ENCODE measurements around the gene SOD1.
A peak's percentile ranks its signal among the peaks of the same experiment; 100 is the strongest.
"Not testable (repeated sequence)": the region's sequence is repeated elsewhere in the genome, so short reads cannot be mapped to it uniquely, and the experiment has no call there.

SOD1 gene

GRCh38 chr21:31659536-31660258 lies at the start of gene SOD1:
SOD1 (plus strand) TSS chr21:31659693; CDS start chr21:31659770, 77 bp downstream.
- DNase-seq (ENCODE audit: low read depth in 2 of 2, low spot score in 1 of 2) = peak; percentile 86 to 91

- DNase-seq (ENCODE audit: low read depth in 2 of 2, low spot score in 1 of 2) = no peak
Observed at GRCh38 chr21:31611445-31611844, 48.0 kb upstream of the SOD1 start.

GRCh38 chr21:31612894-31613785 lies 46.4 kb upstream of the SOD1 start:
- no peak for DNase-seq (ENCODE audit: low read depth in 2 of 2, low spot score in 1 of 2)

GRCh38 chr21:31614705-31615104 lies 44.8 kb upstream of the SOD1 start:
- DNase-seq (ENCODE audit: low read depth in 2 of 2, low spot score in 1 of 2) = no peak

GRCh38 chr21:31616216-31616615 lies 43.3 kb upstream of the SOD1 start:
- no peak for DNase-seq (ENCODE audit: low read depth in 2 of 2, low spot score in 1 of 2)

DNA sequence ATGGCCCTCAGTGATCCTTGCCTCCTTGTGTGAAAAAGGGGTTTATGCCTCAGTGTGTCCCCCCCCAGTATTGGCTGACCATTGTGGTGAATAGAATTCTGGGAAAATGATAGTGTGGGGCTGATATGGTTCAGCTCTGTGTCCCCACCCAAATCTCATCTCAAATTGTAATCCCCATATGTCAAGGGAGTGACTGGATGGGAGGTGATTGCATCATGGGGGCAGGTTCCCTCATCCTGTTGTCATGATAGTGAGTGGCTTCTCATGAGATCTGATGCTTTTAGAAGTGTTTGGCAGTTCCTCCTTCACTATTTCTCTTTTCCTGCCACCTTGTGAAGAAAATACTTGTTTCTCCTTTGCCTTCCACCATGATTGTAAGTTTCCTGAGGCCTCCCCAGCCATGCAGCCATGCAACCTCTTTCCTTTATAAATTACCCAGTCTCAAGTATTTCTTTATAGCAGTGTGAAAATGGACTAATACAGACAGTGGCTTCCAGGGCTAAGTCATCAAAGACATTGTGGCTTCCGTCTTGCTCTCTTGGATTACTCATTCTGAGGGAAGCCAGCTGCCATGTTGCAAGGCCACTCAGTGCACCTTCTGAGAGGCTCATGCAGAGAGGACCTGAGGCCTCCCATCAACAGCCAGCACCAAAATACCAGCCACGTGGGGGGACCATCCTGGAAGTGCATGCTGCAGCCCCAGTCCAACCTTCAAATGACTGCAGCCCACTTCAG lies 40.6 kb upstream of the SOD1 start:
- no peak for DNase-seq (ENCODE audit: low read depth in 2 of 2, low spot score in 1 of 2)

- DNase-seq (ENCODE audit: low read depth in 2 of 2, low spot score in 1 of 2) = no peak
Observed at GRCh38 chr21:31622397-31622796, 37.1 kb upstream of the SOD1 start.

DNA sequence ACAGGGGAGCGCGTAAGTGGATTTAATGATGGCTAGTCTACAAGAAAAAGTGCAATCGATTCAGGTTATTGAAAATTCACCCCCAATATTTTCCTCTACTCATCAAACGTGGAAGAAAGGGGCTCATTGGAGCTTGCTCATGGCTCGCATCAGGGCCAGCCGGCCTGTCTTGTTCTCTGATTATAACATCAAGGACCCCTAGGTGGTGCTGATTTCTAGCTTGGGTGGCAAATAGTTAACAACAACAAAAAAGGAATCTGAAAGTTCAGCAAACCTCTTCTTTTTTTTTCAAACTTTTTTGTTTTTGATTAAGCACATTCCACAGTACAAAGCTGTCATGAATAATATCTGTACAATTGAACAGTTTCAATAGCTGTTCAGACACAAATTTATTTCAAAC lies 35.8 kb upstream of the SOD1 start:
- DNase-seq (ENCODE audit: low read depth in 2 of 2, low spot score in 1 of 2) = no peak

- no peak for DNase-seq (ENCODE audit: low read depth in 2 of 2, low spot score in 1 of 2)
Observed at GRCh38 chr21:31624181-31624580, 35.3 kb upstream of the SOD1 start.

- DNase-seq (ENCODE audit: low read depth in 2 of 2, low spot score in 1 of 2) = no peak
Observed at GRCh38 chr21:31624961-31625491, 34.5 kb upstream of the SOD1 start.

DNA sequence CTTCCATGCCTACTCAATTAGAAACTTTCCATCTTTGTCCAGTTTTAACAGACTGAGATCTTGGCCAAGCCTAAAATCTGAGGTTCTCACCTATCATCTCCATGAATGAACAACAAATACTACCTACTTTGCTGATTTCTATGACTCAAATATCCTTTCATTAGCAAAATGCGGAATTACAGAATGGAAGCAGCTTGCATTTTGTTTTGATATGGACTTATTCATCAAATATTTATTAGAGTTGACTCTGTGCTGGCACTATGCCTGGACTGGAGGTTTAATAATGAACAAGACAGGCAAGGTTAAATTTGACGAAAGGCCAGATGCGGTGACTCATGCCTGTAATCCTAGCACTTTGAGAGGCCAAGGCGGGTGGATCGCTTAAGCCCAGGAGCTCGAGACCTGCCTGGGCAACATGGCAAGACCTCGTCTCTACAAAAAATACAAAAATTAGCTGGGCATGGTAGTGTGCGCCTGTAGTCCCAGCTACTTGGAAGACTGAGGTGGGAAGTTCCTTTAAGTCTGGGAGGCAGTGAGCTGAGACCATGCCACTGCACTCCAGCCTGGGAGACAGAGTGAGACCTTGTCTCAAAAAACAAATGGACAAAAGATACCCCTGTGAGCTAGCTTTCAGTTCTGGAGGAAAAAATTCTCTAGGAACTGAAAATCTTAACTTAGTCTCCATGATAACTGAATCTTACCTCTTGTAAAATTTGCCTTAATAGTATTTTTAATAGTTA lies 29.4 kb upstream of the SOD1 start:
- DNase-seq (ENCODE audit: low read depth in 2 of 2, low spot score in 1 of 2) = no peak

DNA sequence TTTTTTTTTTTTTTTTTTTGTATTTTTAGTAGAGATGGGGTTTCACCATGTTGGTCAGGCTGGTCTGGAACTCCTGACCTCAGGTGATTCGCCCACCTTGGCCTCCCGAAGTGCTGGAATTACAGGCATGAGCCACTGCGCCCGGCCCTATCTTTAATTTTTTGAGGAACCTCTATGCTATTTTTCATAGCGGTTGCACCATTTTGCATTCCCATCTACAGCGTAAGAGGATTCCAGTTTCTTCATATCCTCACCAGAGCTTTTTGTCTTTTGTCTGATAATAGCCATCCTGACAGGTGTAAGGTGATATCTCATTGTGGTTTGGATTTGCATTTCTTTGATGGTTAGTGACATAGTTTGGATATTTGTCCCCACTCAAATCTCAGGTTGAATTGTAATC lies 27.6 kb upstream of the SOD1 start:
- not testable (repeated sequence) for DNase-seq (ENCODE audit: low read depth in 2 of 2, low spot score in 1 of 2)

DNA sequence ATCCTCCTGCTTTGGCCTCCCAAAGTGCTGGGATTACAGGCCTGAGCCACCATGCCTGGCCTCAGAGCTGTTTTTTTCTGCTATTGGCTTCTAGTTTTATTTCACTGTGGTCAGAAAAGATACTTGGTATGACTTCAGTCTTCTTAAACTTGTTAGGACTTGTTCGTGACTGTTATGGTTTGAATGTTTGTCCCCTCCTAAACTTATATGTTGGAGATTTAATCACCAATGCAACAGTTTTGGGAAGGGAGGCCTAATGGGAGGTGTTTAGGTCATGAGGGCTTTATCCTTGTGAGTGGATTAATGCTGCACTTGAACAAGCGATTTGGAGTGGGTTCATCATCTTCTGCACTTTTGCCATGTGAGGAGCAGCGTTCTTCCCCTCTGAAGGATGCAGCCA lies 24.5 kb upstream of the SOD1 start:
- no peak for DNase-seq (ENCODE audit: low read depth in 2 of 2, low spot score in 1 of 2)

DNA sequence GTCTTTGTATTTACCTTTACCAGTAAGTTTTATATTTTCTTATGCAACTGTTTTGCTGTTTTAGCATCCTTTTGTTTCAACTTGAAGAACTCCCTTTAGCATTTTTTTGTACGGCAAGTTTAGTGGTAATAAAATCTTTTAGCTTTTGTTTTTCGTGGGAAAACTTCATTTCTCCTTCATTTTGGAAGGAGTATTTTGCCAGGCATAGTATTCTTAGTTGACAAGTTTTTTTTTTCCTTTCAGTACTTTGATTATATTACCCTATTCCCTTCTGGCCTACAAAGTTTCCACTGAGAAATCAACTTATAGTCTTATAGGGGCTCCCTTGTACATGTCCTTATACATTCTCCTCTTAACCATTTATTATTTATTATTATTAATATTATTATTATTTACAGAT lies 22.6 kb upstream of the SOD1 start:
- no peak for DNase-seq (ENCODE audit: low read depth in 2 of 2, low spot score in 1 of 2)

- no peak for DNase-seq (ENCODE audit: low read depth in 2 of 2, low spot score in 1 of 2)
Observed at GRCh38 chr21:31641416-31641922, 18.0 kb upstream of the SOD1 start.

- no peak for DNase-seq (ENCODE audit: low read depth in 2 of 2, low spot score in 1 of 2)
Observed at GRCh38 chr21:31644643-31645042, 14.8 kb upstream of the SOD1 start.

GRCh38 chr21:31647650-31648049 lies 11.8 kb upstream of the SOD1 start:
- DNase-seq (ENCODE audit: low read depth in 2 of 2, low spot score in 1 of 2) = no peak

DNA sequence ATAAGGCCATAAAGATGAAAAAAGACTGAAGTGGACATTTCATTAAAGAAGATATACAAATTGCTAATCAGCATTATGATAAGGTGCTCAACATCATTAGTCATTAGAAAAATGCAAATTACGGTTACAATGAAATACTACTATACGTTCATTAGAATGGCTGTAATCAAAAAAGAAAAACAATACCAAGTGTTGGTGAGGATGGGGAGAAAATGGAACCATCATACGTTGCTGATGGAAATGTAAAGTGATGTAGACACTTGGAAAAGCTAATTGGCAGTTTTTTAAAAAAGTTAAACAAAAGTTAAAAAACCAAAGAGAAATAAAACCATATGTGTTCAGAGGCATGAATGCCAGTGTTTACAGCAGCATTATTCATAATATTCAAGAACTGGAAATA lies 8.6 kb upstream of the SOD1 start:
- no peak for DNase-seq (ENCODE audit: low read depth in 2 of 2, low spot score in 1 of 2)

- DNase-seq (ENCODE audit: low read depth in 2 of 2, low spot score in 1 of 2) = not testable (repeated sequence)
Observed at GRCh38 chr21:31651491-31651890, 8.0 kb upstream of the SOD1 start.

DNA sequence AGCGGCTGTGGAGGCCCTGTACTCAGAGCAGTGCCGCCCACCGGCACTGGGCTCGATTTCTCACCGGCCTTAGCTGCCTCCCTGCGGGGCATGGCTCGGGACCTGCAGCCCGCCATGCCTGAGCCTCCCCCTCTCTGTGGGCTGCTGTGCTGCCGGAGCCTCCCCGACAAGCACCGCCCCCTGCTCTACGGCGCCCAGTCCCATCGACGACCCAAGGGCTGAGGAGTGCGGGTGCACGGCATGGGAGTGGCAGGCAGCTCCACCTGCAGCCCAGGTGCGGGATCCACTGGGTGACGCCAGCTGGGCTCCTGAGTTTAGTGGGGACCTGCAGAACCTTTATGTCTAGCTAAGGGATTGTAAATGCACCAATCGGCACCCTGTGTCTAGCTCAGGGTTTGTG lies 5.2 kb upstream of the SOD1 start:
- DNase-seq (ENCODE audit: low read depth in 2 of 2, low spot score in 1 of 2) = no peak
